ENCODE results near the gene C20orf204. TPM values are rescaled to one million over a fixed set of nuclear protein-coding genes. Genes with fewer than 3 reads are reported as not detected.

Gene C20orf204
- total RNA-seq, 2 donors from 2014 or later: 12.8 to 21.5 TPM

DNA sequence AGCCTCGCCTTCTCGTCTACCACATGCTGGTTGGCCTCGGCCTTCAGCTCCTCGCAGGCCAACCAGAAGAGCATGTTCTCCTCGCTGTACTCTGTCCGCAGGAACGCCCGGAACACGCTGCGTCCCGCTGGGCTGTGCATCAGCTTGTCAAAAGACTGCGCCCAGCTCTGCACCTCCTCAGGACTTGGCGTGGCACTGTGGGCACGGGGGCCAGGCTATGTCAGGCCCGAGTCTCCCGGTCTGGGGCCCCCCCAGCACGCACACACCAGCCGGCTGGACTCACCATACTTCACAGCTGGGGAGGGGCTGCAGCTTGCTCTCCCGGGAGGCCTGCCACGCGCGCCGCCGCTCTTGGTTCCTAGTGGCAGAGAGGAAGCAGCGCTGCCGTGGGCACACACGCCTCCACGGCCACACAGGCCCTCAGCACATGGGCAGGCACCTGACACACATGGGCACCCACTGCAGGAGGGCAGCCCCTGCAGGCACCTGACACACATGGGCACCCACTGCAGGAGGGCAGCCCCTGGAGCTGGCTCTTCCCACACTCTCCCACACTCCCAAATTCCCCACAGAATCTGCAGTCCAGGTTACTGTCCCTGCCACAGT lies 38.3 kb downstream of the C20orf204 start:
- no peak overlapping the region for H3K27ac Mint-ChIP-seq
- peaks cover 29% of the 10 kb centered on the region for H3K36me3 Mint-ChIP-seq (ENCODE audit: low read depth)
- H3K4me3 Mint-ChIP-seq: no peak overlapping the region

DNA sequence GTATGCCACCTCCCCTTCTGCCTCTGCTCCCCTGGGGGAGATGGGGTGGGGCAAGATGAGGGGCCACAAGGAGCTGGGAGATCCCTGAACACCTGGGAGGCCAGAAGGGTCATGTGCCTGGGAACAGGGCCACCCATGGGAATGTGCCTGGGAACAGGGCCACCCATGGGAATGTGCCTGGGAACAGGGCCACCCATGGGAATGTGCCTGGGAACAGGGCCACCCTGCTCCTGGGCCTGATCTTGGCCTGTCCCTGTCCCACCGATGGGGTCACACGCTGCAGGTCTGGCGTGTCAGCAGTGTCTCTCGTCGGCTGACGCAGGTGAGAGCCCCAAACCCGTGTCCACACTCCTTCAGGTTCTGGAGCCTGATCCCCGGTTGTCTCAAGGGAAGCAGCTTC lies 39.0 kb downstream of the C20orf204 start:
- Mint-ChIP-seq H3K36me3 (ENCODE audit: low read depth) (peaks cover 29% of the 10 kb centered on the region), H3K9me3 (no peaks in the 10 kb centered on the region), H3K4me3 (no peak overlapping the region), H3K4me1 (no peaks in the 10 kb centered on the region), H3K27me3 (no peaks in the 10 kb centered on the region), H3K27ac (no peak overlapping the region)
- ATAC-seq (replicated peaks): no peak

More for the DNA sequence above, 38.3 kb downstream of the C20orf204 start:
- no peaks in the 10 kb centered on the region for H3K27me3 Mint-ChIP-seq
- no peak for ATAC-seq (replicated peaks)
- no peaks in the 10 kb centered on the region for H3K4me1 Mint-ChIP-seq
- no peaks in the 10 kb centered on the region for H3K9me3 Mint-ChIP-seq

DNA sequence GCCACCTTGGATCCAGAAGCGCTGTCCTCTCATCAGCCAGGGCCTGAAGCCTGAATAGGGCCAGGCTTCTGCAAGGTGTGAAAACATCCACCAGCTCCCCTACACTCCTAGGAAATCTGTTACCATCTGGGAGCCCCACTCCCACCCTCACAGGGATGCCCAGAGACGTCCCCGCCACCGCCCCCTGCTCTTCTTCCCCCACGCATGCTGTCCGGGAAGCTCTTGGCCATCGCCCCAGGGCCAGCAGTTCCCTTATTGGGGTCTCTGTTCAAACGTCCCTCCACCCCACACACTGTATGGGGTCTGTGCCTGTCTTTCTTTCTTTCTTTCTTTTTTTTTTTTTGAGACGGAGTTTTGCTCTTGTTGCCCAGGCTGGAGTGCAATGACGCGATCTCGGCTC lies 39.6 kb downstream of the C20orf204 start:
- Mint-ChIP-seq H3K4me1 (no peaks in the 10 kb centered on the region), H3K27ac (peak overlapping the region; percentile 17), H3K4me3 (no peak overlapping the region)

DNA sequence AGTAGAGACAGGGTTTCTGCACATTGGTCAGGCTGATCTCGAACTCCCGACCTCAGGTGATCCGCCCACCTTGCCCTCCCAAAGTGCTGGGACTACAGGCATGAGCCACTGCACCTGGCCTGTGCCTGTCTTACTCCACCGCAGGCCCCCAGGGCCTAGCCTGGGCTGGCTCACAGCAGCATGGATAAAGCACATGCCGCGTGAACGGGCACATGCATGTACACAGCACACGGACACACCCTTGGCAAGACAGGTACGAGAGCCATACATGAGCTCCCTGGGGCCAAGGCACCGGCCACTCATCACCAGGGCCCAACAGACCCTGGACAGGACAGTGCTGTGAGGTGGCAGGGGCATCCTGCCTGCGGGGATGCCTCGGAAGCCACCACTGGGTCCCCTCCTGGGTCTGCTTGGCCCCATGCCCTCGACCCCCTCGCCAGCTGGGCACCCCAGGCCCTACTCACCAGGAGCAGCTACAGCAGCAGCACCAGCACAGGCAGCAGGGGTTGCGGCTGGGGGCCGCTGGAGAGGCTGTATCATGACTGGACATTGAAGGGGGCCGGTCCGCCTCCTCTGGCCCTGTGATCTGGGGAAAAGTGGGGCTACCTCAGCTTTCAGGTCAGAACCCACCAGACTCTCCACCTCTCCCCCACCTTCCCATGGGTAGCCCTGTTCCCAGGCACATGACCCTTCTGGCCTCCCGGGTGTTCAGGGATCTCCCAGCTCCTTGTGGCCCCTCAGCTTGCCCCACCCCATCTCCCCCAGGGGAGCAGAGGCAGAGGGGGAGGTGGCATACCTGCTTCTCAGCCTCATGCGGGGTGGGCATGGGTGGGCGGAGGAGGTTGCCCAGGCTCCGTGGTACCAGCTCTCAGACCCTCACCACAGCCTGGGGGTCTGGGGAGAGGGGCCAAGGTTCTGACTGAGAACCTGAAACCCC lies 40.3 kb downstream of the C20orf204 start:
- Mint-ChIP-seq H3K27ac (peak overlapping the region; percentile 87), H3K4me3 (peak overlapping the region; percentile 91), H3K9me3 (no peaks in the 10 kb centered on the region), H3K27me3 (no peaks in the 10 kb centered on the region), H3K4me1 (no peaks in the 10 kb centered on the region), H3K36me3 (ENCODE audit: low read depth) (peaks cover 29% of the 10 kb centered on the region)
- ATAC-seq (replicated peaks): no peak

More for the DNA sequence above, 39.6 kb downstream of the C20orf204 start:
- no peaks in the 10 kb centered on the region for H3K27me3 Mint-ChIP-seq
- no peak for ATAC-seq (replicated peaks)
- peaks cover 29% of the 10 kb centered on the region for H3K36me3 Mint-ChIP-seq (ENCODE audit: low read depth)
- no peaks in the 10 kb centered on the region for H3K9me3 Mint-ChIP-seq

DNA sequence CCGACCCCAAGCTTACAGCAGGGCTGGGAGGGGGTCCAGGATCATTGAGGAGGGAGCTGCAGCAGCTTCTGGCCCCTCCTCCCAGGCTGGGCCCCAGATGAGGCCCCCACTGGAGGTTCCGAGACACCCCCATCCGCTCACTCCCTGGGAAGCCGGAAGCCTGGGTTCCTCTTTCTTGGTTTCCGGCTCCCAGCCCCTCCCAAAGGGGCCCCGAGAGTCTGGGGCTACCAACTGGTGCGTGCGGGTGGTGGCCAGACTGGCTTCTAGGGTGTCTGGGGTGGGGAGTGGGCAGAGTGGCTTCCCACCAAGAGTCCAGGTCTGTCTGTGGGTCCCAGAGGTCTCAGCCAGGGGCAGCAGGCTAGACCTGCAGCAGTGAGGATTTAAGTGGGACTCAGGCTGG lies 41.1 kb downstream of the C20orf204 start:
- Mint-ChIP-seq H3K36me3 (ENCODE audit: low read depth) (peaks cover 29% of the 10 kb centered on the region), H3K9me3 (no peaks in the 10 kb centered on the region), H3K27ac (peak overlapping the region; percentile 87), H3K27me3 (no peaks in the 10 kb centered on the region), H3K4me1 (no peaks in the 10 kb centered on the region), H3K4me3 (peak overlapping the region; percentile 91)
- peak; percentile 28 for ATAC-seq (replicated peaks)

DNA sequence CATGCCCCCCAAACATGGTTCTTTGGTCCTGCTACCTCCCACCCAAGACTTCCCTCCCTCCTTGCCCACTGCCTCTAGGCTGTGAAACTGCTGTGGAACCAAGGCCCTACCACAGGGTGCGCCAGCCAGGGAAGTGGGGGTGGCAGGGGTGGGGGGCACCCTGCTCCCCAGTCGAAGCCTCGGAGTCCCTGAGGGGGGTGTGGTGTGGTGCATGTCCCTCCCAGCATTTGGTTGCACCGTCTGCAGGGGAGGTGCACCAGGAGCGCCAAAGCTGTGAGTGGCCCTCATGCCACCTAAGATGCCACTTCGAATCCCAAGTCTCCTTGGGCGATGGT lies 41.5 kb downstream of the C20orf204 start:
- peaks cover 29% of the 10 kb centered on the region for H3K36me3 Mint-ChIP-seq (ENCODE audit: low read depth)
- peak overlapping the region; percentile 87 for H3K27ac Mint-ChIP-seq
- no peaks in the 10 kb centered on the region for H3K4me1 Mint-ChIP-seq
- no peaks in the 10 kb centered on the region for H3K9me3 Mint-ChIP-seq
- peak overlapping the region; percentile 91 for H3K4me3 Mint-ChIP-seq
- no peak for ATAC-seq (replicated peaks)
- no peaks in the 10 kb centered on the region for H3K27me3 Mint-ChIP-seq

DNA sequence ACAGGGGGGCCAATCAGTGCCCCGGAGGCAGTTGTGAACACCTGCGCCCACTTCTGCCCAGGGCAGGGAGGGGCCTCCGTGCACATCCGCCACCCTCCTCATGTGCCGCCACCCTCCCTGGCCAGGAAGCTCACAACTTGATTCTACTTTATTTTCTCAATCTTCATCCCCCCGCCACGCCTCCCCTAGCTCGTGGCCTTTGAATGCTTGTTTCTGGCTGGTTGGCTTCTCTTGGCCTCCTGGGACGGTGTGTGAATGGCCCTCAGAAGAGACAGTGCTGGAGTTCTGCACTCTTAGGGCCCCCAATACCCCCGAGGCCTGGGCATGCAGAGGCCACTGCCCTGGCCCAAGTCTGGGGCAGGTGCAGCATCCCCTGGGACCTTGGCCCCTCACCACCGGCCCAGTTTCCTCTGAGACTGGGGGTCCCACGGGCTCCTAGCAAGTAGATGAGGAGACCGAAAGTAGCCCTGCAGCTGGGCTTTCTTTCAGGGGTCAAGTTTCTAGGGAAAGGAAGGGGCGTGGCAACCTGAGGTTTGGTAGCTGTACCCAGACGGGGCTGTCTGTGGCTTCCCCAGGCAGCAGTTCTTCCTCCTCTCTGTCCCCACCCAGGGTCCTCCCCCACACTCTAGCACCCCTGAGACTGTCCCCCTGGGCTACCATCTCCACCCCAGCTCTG lies 42.0 kb downstream of the C20orf204 start:
- Mint-ChIP-seq H3K36me3 (ENCODE audit: low read depth) (peaks cover 27% of the 10 kb centered on the region), H3K4me3 (peak overlapping the region; percentile 91), H3K4me1 (no peaks in the 10 kb centered on the region), H3K27ac (peak overlapping the region; percentile 87), H3K9me3 (no peaks in the 10 kb centered on the region), H3K27me3 (no peaks in the 10 kb centered on the region)
- peak; percentile 38 for ATAC-seq (replicated peaks)

DNA sequence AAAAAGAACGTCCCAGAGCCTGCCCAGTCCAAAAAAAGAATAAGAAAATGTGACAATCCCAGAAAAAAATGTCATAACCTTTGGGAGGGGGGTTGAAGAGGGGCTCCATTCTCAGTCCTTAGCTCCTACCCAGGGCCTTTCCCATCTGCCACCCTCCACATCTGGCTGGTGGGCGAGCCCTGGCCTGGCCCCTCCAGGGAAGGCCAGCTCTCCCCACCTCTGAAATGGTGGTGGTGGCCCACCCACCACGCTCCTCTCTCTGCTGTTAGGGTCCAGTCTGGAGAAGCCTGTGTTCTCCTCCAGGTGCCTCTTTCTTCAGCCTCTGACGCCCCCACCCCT lies 42.9 kb downstream of the C20orf204 start:
- Mint-ChIP-seq H3K27ac (peak overlapping the region; percentile 87), H3K9me3 (no peaks in the 10 kb centered on the region), H3K36me3 (ENCODE audit: low read depth) (peaks cover 20% of the 10 kb centered on the region), H3K4me3 (peak overlapping the region; percentile 91), H3K27me3 (no peaks in the 10 kb centered on the region), H3K4me1 (no peaks in the 10 kb centered on the region)
- ATAC-seq (replicated peaks): no peak

DNA sequence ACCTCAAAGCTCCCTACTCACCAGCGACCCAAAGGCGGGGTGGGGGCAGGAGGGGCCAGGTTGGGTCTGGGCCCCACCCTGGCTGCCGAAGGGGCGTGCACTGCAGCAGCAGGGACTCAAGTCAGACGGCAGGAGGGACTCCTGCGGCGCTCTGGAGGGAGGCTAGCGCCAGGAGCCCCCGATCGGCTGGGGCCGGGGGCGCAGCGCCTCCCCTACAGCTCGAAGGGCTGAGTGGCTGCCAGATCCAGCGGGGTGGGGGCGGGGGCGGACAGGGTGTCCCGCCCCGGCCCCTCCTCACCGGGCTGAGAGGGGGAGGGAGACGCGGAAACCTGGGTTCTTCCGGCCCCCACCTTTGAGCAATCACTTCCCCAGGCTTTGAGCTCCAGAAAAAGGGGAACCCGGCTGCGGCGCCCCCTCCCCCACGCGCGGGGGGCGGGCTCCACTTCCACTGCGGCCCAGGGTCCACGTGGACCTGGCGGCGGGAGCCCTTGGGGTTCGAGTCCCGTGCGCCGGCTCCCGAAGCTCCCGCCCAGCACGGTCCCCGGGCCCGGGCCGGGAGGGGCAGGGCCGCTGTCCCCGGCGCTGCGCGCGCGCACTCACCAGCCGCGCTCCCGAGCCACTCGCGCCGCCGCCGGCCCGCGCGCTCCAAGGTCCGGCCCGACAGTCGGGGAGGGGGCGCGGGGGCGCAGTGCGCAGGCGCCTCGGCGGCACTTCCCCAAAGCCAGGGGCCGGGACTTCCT lies 43.5 kb downstream of the C20orf204 start, which contains the start of gene RGS19:
Gene RGS19 (minus strand): TSS at position 246 of the 740 bp plus-strand sequence. CDS start 2,632 bp downstream, outside the sequence.
- H3K4me3 Mint-ChIP-seq: peak within 1 kb of the TSS; percentile 91
- no peaks in the 10 kb centered on the region for H3K4me1 Mint-ChIP-seq
- H3K27me3 Mint-ChIP-seq: peaks cover 3% of the 10 kb centered on the region
- ATAC-seq (replicated peaks): peak; percentile 63
- H3K36me3 Mint-ChIP-seq (ENCODE audit: low read depth): peaks cover 15% of the 10 kb centered on the region
- H3K9me3 Mint-ChIP-seq: no peaks in the 10 kb centered on the region
- peak within 1 kb of the TSS; percentile 87 for H3K27ac Mint-ChIP-seq

DNA sequence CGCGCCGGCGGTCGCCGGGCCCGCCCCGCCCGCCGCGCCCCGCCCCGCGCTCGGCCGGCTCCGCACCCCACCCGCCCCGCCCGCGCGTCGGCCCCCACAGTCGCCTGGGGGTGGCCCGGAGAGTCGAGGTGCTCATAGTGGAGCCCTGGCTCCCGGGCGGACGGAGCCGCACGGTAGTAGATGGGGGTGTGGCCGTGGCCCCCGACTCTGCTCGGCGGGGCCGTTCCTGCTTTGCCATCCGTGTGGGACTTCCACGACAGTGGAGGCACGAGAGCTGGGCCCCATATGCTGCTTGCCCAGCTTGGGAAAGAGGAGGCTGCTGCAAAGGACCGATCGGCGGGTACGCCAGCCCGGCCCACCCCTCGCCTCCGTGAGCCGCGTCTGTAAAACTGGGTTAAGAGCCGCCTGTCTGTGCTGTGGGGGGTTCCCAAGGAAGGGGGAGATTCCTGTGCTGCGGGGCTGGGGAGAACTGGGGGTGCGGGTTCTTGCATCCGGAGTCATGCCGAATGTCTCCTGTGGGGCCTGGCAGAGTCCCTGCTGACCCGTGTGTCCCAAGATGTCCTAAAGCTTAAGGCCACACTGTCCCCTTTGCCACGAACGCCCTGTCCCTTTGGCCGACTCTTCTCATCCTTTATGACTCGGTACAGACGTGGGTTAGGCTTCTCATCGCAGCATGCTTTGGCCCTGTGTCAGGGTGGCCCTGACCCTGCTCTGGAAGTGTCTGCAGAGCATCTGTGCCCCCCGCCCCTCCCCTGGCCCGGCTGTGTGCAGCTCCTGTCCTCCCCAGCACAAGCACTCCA lies 44.2 kb downstream of the C20orf204 start, which contains the start of gene OPRL1:
Gene OPRL1 (plus strand): TSS at position 70 of the 800 bp plus-strand sequence. CDS start 12,639 bp downstream, outside the sequence.
- no peaks in the 10 kb centered on the region for H3K4me1 Mint-ChIP-seq
- H3K36me3 Mint-ChIP-seq (ENCODE audit: low read depth): peaks cover 14% of the 10 kb centered on the region
- peak within 1 kb of the TSS; percentile 91 for H3K4me3 Mint-ChIP-seq
- ATAC-seq (replicated peaks): no peak
- peak within 1 kb of the TSS; percentile 87 for H3K27ac Mint-ChIP-seq
- H3K9me3 Mint-ChIP-seq: no peaks in the 10 kb centered on the region
- H3K27me3 Mint-ChIP-seq: peaks cover 3% of the 10 kb centered on the region

DNA sequence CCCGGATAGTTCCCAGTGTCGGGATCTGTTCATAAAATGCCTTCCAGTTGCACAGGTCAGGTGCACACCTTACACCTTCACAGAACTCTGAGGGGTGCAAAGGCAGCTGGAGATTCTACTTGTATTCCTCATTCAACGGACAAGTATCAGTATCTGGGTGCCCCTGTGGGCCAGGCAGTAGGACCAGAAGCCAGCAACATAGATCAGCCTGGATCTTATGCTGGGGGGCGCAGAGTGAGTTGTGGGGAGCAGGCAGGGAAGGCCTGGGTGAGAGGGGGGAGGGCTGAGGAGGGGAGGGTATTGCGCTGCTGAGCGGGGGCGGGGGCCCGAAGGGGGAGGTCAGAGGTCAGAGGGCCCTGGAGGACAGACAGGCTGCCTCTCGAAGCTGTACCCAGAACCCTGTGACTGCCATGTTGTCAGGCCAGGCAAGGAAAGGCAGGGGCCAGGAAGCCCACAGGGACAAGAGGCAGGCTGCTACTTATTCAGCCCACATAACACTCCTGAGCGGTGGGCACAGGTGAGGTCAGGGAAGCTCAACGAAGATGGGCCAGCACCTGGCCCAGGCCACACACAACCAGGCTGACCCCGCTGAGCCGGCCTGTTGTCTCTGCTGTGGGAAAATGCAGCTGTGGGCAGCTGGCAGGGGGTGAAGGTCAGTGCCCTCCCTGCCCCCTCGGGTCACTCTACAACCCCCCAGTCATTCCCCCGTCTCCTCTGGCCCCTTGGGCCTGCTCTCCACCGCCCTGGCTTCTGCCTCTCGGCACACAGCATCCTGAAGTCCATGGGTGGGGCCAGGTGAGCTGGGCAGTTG lies 45.0 kb downstream of the C20orf204 start:
- peak overlapping the region; percentile 71 for H3K4me3 Mint-ChIP-seq
- H3K9me3 Mint-ChIP-seq: no peaks in the 10 kb centered on the region
- H3K27me3 Mint-ChIP-seq: peaks cover 3% of the 10 kb centered on the region
- no peak overlapping the region for H3K27ac Mint-ChIP-seq
- no peaks in the 10 kb centered on the region for H3K4me1 Mint-ChIP-seq
- H3K36me3 Mint-ChIP-seq (ENCODE audit: low read depth): peaks cover 7% of the 10 kb centered on the region
- ATAC-seq (replicated peaks): no peak

DNA sequence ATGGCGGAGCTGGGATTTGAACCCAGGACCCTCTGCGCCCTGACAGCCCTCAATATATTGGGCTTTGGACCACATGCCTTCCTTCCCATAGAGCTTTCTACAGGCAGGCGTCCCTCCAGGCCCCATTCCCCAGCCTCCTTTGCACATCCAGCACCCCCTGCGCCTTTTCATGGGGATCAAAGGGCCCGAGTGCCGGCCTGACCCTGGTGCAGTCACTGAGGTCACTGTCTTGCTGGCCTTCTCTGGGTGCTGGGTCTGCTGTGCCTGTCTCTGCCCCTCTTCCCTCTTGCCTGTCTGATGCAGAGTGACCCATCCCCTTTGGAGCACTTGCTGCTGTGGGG lies 45.6 kb downstream of the C20orf204 start:
- Mint-ChIP-seq H3K36me3 (ENCODE audit: low read depth) (peaks cover 6% of the 10 kb centered on the region), H3K4me1 (no peaks in the 10 kb centered on the region), H3K27ac (no peak overlapping the region), H3K4me3 (peak overlapping the region; percentile 75), H3K27me3 (peaks cover 3% of the 10 kb centered on the region), H3K9me3 (no peaks in the 10 kb centered on the region)
- ATAC-seq (replicated peaks): no peak

Data from activated T-helper 17 cell treated with anti-CD3 and anti-CD28 coated beads, Interleukin-2, amount 50 U/mL, for 72 hours (primary cell).